HG02623 (cell line): ENCODE results near the gene SKAP1.
"Not testable (repeated sequence)": the region's sequence is repeated elsewhere in the genome, so short reads cannot be mapped to it uniquely, and the experiment has no call there.

Experiments
- ATAC-seq: cut with Tn5 transposase; IDR thresholded peaks from one replicate; pipeline ENCODE4 v1.9.1; 2021; ENCODE audit warnings: moderate library complexity; ENCODE audit not compliant: unreplicated experiment

The SKAP1 gene

DNA sequence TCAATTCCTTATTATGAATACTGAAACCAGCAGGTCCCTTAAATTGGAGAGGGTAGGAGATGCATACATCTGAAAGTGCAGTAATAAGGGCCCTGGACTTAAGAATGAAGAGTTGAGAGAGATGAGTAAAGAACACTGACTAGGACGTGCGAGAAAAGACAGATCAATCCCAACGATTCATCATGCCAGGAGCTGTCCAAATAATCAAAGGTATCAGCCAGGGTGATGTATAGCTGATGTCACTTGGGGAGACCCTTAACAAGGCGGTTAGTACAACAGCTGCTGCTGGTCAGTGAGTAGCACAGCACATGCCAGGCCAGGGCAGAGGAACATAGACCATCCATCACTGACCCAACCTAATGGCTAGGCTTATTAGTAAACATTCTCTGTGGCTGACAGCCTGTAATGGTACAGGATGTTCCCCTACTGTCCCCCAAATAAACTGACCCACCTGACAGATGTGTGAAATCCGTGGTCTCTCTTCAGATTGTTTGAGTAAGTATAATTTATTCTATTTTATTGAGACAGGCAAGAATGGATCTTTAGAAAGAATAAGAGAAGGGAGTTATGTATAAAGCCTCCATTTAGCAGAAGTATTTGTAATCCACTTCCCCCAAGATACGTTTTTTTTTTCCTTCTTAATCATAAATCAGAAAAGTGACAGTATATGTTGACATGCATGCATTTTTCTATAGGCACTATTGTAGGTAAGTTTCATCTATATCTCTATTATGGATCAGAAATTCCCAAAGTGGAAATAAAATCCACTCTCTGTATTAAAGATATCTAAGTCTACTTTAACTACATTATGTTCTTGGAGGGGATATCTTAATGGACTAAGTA lies 204.1 kb downstream of the SKAP1 start:
- no peak for ATAC-seq

DNA sequence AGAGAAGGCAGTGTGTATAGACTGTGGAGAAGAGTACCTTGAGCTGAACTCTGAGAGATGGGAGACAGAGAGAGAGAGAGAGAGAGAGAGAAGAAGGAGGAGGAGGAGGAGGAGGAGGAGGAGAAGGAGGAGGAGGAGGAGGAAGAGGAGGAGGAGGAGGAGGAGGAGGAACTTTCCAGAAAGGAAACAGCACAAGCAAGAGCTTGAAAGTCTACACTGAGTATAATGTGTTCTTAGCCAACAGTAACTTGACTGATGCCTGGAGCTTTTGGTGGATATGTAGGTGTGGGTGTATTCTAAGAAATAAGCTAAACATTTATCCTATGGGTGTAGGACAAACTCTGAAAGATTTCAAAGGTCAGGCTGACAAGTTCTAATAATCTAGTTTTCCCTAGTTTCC lies 206.1 kb downstream of the SKAP1 start:
- no peak for ATAC-seq

GRCh38 chr17:48219617-48220016 lies 210.4 kb downstream of the SKAP1 start:
- no peak for ATAC-seq

GRCh38 chr17:48215583-48216139 lies 214.4 kb downstream of the SKAP1 start:
- ATAC-seq = no peak

- ATAC-seq = no peak
These were observed 216.2 kb downstream of the SKAP1 start for GRCh38 chr17:48213797-48214196.

- ATAC-seq = no peak
These were observed 218.2 kb downstream of the SKAP1 start for GRCh38 chr17:48211787-48212186.

GRCh38 chr17:48211011-48211410 lies 219.0 kb downstream of the SKAP1 start:
- ATAC-seq = no peak

DNA sequence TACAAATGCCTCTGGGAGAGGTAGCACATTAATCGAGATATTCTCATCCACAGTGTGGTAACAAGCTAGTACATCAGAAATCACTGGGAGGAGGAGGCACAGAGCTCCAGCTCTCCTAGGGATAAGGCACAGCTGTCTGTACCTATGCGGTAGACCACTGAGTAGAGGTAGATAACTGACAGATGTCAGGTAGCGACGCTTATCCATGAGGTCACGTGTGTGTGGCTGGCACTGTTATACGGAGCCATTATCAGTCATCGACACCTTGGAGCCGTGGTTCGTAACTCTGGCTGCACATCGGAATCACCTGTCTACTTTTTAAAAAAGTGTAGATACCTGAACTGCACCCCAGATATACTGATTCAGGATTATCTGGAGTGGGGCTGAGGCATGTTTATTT lies 220.0 kb downstream of the SKAP1 start:
- ATAC-seq = no peak

DNA sequence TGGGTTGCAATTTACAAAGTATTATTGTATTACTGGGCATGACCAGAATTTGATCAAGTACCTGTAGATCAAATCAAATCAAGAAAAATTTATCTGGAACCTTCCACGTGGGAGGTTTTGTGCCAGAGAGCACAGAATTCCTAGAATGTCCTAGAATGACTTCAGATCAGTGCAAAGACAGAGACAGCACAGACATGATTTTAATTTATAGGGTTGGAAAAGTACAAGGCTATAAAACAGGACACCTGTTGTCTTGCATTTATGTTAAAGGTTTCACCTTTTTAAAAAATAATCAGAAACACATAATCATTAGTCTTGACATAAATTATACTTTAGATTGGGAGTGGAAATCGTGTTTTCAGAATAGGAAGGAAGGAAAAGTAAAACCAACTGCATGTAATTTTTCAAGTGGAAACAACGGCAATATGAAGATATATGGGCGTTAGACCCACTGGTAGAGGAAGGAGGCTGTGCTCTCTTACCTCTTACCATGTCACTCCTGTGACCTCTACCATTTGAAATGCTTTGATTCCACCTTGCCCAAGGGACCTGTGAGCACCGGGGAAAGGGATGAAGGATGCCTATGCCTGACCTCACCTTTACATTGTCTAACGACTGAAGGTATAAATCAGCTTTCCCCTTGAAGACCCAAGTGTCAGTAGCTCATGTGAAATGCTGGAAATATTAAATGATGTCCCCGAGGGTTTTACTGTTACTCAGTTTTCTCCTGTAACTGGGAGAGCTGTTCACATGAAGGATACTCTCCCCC lies 222.1 kb downstream of the SKAP1 start:
- no peak for ATAC-seq

- ATAC-seq = not testable (repeated sequence)
These were observed 223.0 kb downstream of the SKAP1 start for GRCh38 chr17:48207036-48207435.

DNA sequence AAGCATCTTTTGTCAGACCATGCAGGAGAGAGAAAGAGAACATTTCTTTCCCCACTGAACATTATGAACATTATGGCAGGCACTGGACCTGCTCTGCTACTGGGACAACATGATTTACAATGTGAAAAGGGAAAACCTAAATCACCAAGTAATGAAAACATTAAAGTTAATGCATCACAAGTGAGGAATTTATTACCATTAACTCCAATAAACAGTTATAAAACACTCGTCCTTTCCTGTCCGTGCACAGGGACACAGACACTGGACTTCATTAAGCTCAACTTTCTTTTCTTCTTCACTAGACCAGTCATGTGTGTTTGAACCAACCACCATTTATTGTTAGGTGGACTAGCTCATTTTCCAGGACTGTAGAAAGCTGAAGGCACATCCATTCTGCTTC lies 227.1 kb downstream of the SKAP1 start:
- ATAC-seq = no peak

GRCh38 chr17:48198950-48199541 lies 231.0 kb downstream of the SKAP1 start:
- ATAC-seq = no peak

DNA sequence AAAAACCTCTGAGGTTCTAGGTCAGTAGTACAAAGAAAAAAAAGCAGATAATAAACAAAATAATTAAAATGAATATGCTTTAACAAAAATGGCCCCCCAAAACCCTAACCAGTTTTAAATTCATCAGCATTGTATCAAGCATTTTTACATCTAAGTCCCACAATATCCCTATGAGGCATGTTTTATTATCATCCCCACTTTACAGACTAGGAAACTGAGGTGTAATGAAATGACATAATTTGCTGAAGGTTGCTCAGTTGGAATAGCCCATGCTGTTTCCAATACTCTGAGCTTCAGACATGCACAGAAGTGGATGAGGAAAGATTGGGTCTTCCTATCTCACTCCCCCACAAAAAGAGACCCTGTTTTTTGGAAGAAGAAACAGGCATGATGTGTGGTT lies 234.1 kb downstream of the SKAP1 start:
- ATAC-seq = no peak

DNA sequence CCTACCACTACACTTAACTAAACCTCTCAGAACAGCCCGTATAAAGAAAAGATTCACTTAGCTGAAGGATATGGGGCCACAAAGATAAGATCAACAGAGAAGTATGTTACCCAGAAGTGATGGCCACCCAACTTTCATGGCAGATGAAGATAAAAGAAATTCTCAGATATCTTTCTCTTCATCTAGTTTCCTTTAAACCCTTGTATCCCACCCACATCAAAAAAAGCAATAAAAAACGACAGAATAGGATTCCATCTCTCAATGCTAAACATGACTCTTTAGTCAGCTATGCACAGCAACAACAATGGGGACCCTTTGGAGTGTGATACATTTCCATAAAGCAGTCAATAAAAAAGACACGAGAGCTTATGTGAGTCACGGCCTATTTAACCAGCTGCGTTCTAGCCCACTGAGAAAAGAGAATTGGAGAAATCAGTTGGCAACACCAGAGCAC lies 235.9 kb downstream of the SKAP1 start:
- no peak for ATAC-seq

DNA sequence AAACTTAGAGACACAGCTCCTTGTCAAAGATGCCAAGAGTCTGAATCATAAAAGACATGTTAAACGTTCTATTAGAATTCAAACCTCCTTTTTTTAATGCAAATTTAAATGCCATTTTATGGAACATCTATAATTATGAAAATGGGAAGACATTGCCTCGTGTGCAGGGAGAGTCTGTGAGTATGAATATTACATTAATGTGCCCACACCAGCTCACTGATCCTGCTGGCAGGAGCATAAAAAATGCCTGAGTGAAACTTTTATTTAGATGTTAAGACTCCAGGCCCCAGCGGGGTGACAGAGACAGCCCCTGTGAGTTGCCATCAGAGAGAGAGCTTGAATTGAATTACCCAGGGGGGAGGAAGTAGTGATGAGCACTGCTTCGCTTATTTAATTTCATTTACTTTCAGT lies 237.7 kb downstream of the SKAP1 start:
- no peak for ATAC-seq

DNA sequence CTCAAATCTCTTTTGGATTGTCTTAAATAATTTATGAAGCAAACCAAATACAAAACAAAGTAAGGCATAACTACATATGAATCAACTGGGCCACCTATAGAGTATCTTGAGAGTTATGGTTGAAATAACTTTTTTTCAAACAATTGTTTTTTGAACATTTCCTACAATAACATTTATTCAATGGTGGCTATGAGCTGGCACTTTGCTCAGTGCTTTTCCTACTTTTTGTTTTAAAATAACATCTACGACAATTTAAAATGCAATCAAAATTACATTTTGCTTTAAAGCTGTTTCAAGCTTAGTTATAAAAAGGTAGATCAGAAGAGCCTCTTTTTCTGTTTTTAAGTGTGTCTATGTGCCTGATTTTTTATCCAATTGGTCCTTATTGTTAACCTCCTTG lies 238.7 kb downstream of the SKAP1 start:
- no peak for ATAC-seq

DNA sequence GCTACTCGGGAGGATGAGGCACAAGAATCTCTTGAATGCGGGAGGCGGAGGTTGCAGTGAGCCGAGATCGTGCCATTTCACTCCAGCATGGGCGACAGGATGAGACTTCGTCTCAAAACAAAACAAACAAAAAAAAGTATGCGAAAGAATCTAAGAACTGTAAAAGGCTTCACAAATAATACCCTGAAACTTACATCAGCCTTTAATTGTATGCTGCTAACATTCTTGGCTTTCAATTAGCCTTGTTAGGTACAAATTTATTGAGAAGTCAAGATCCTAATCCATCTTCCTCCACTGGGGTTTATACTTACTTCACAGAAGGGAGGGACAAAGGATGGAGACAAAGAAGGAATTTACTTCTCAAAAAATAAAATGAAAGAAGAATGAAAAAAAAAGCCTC lies 239.1 kb downstream of the SKAP1 start:
- no peak for ATAC-seq

DNA sequence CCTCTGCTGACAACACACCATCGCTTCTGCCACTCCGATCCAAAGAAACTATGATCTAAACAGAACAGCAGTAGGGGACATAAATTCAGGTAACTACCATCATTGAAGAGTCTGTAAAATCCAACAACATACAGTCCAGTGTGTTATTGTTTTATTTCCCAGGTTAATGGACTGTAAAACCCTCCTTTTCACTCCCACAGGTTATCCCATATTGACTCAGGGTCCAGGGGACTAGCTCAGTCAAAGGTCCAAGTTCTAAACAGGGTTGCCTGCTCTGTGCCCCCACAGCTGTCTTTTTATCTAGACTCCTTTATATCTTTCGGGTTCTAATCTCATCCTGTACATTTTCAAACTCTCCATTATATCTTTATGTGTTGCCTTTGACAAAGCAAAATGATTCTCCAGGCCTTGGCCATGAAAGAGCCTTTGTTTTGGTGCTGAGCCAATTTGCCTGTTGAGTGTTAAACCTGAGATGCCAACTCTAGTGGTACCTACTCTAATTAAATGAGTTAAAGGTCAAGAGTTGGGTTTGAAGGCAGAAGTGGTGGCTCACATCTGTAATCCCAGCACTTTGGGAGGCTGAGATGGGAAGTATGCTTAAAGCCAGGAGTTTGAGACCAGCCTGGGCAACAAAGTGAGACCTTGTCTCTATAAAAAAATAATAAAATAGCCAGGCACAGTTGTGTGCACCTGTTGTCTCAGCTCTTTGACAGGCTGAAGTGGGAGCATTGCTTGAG lies 242.0 kb downstream of the SKAP1 start:
- no peak for ATAC-seq

GRCh38 chr17:48186317-48186716 lies 243.7 kb downstream of the SKAP1 start:
- ATAC-seq = not testable (repeated sequence)

GRCh38 chr17:48184721-48185120 lies 245.3 kb downstream of the SKAP1 start:
- no peak for ATAC-seq

GRCh38 chr17:48181653-48182052 lies 248.4 kb downstream of the SKAP1 start:
- no peak for ATAC-seq
